Adrenal gland (tissue), 12 donors: ENCODE results near the gene NCKAP5. TPM values are rescaled to one million over a fixed set of nuclear protein-coding genes. Genes with fewer than 3 reads are reported as not detected.
"Not testable (repeated sequence)": the region's sequence is repeated elsewhere in the genome, so short reads cannot be mapped to it uniquely, and the experiment has no call there.

ENCODE experiments used
- DNase-seq, 7 donors: peaks; one replicate each; pipeline ENCODE4 v3.0.0-alpha.2; 2019 to 2020
- H3K27ac ChIP-seq, 5 donors: fragments of 200-600 bp; sonication (generic) in 4 of 5; 1 replicate in 3 of 5; 2 replicates in 2 of 5; pipeline versions ENCODE4 v1.5.1 to v1.8.0; 2016 to 2020; ENCODE audit warnings: mild to moderate bottlenecking in 1 of 5
- H3K27me3 ChIP-seq: fragments of 200-600 bp; 2 replicates; pipeline ENCODE4 v1.8.0; 2021
- H3K36me3 ChIP-seq, 2 donors: fragments of 200-600 bp; replicated peaks in 1 of 2; 1 replicate in 1 of 2; 2 replicates in 1 of 2; pipeline versions ENCODE4 v1.5.1 to v1.8.0; 2018 to 2022
- H3K4me1 ChIP-seq, 2 donors: fragments of 200-600 bp; replicated peaks in 1 of 2; 1 replicate in 1 of 2; 2 replicates in 1 of 2; pipeline versions ENCODE4 v1.5.1 to v1.8.0; 2018 to 2021
- H3K4me3 ChIP-seq, 4 donors: fragments of 200-600 bp; sonication (generic) in 3 of 4; one replicate each; pipeline ENCODE4 v1.5.1; 2016 to 2018
- H3K9me3 ChIP-seq, 3 donors: fragments of 200-600 bp; sonication (generic) in 1 of 3; replicated peaks in 1 of 3; 1 replicate in 2 of 3; 2 replicates in 1 of 3; pipeline versions ENCODE4 v1.5.1 to v1.8.0; 2016 to 2021
- POLR2A ChIP-seq, 2 donors: fragments of 450-650 bp; IDR thresholded peaks; one replicate each; pipeline ENCODE4 v1.6.1; 2017; ENCODE audit warnings: antibody characterized with exemption in 2 of 2, mild to moderate bottlenecking in 2 of 2, moderate library complexity in 1 of 2
- WGBS, 4 donors: extraction: QIAGEN DNeasy Blood & Tissue Kit in 2 of 4; methylation state at CpG; one replicate each; pipeline versions ENCODE4 v1.1.5 to v1.1.7; 2013 to 2017; 5-methylcytosine and 5-hydroxymethylcytosine counted together
- intact Hi-C, 2 donors: fragments of 100-400 bp; cut with DNase I; formaldehyde crosslinking; loops; one replicate each; pipeline versions ENCODE4 v1.14.1 to v1.15.0; 2022 to 2023
- polyA plus RNA-seq, 3 donors: library from polyadenylated mRNA; stranded (reverse); fragments of 200-250 nt in 2 of 3; fragments of 350-450 nt in 1 of 3; fragmentation: Illumina TruSeq in 1 of 3; extraction: RNeasy Lipid Tissue Mini Kit (QIAGEN cat#74804) in 1 of 3; gene quantifications; one replicate each; pipeline ENCODE4 v1.2.3, GENCODE V29; 2013 to 2014
- total RNA-seq, 9 donors: library from RNA; depleted of rRNA in 4 of 9; stranded (reverse); fragments of >200 nt in 4 of 9; fragments of 120-200 nt in 1 of 9; fragmentation: NEBNext Ultra II Directional in 1 of 9; extraction: Animal tissue kit (Norgen Biotek cat#: 25700) in 1 of 9; gene quantifications; one replicate each; pipeline versions ENCODE4 v1.1.0 to v1.2.4, GENCODE V29; 2013 to 2023
- TF ChIP-seq, protein P1 (sequence below), 6 experiments: fragments of 450-650 bp in 4 of 6; fragments of 200-600 bp in 2 of 6; sonication (generic) in 1 of 6; IDR thresholded peaks; 1 replicate in 5 of 6; 2 replicates in 1 of 6; pipeline versions ENCODE4 v1.5.1 to v1.8.0; 2016 to 2021; ENCODE audit warnings: antibody characterized with exemption in 6 of 6, mild to moderate bottlenecking in 2 of 6, moderate library complexity in 1 of 6
- donor health status: healthy with polysubstance abuse.
- donor health status: Bipolar disorder and iron deficiency.
- donor health status: DM: yes; HTN: yes; CAD: no.
- donor health status: DM: no; HTN: no; CAD: no.
- donor health status: DM: no; HTN: no; CAD: no.
- donor health status: DM: yes; HTN: yes; CAD: no.

Gene NCKAP5
- total and polyA plus RNA-seq, 12 donors, result 0.06 to 3.1 (median 1.1) TPM

DNA sequence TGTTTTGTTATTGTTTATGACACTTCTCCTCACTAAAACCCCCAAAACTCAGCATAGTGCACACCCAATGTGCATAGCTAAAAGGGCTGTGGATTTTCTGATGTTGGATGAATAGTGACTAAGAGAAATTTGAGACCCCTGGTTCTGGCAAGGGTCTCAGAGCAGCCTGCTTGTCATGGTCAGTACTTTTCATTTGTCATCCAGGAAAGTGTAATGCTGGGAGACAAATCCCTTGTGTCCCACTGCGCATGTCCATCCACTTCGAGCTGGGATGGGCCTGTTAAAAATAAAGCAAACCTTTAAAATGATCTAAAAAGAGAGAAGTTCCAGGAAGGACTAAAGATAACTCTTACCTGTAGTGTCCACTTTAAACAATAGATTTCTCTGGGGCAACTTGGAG is 851.3 kb downstream of the NCKAP5 start:
- WGBS, 4 donors, result 73 to 87% (median 78%) methylated on average over 2 of the region's 2 CpGs
- Histone ChIP-seq H3K4me1 (no peaks in the 10 kb centered on the region), H3K27me3 (no peaks in the 10 kb centered on the region), H3K9me3 (no peaks in the 10 kb centered on the region), H3K27ac (no peak overlapping the region), H3K4me3 (no peak overlapping the region), H3K36me3 (no peaks in the 10 kb centered on the region)
- TF ChIP-seq, protein P1, sequence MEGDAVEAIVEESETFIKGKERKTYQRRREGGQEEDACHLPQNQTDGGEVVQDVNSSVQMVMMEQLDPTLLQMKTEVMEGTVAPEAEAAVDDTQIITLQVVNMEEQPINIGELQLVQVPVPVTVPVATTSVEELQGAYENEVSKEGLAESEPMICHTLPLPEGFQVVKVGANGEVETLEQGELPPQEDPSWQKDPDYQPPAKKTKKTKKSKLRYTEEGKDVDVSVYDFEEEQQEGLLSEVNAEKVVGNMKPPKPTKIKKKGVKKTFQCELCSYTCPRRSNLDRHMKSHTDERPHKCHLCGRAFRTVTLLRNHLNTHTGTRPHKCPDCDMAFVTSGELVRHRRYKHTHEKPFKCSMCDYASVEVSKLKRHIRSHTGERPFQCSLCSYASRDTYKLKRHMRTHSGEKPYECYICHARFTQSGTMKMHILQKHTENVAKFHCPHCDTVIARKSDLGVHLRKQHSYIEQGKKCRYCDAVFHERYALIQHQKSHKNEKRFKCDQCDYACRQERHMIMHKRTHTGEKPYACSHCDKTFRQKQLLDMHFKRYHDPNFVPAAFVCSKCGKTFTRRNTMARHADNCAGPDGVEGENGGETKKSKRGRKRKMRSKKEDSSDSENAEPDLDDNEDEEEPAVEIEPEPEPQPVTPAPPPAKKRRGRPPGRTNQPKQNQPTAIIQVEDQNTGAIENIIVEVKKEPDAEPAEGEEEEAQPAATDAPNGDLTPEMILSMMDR (IDR thresholded peaks at IDR 0.05), result no peak
- no peak for TF ChIP-seq POLR2A (IDR thresholded peaks at IDR 0.05)
- DNase-seq, result no peak
- intact Hi-C loops, result no loop called here

GRCh38 chr2:132715386-132716351 is 852.6 kb downstream of the NCKAP5 start:
- H3K4me3 ChIP-seq, result no peak overlapping the region
- intact Hi-C loops, result no loop called here
- TF ChIP-seq POLR2A (IDR thresholded peaks at IDR 0.05), result no peak
- TF ChIP-seq, protein P1 (IDR thresholded peaks at IDR 0.05), result no peak
- H3K4me1 ChIP-seq, result no peaks in the 10 kb centered on the region
- no peak overlapping the region for H3K27ac ChIP-seq
- no peaks in the 10 kb centered on the region for H3K9me3 ChIP-seq
- H3K27me3 ChIP-seq, result no peaks in the 10 kb centered on the region
- WGBS, 4 donors, result 68 to 72% (median 70%) methylated on average over 7 of the region's 7 CpGs
- H3K36me3 ChIP-seq, result no peaks in the 10 kb centered on the region
- no peak for DNase-seq

DNA sequence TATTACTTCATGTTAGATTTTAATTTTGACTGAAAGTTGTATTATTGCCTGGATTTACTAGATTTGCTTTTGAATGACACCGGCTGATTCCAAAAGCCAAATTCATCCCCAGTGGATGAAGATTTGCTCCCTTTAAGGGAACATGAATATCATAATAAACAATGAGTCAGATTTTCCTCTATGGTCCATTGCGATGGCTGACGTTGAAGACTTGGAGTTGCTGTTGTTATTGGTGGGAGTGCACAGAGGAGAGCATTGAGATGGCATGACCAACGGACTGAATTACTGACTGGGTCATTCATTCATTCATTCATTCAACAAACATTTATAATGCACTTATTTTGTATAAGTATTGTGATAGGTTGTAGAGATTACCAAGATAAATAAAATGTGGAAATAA is 864.9 kb downstream of the NCKAP5 start:
- intact Hi-C loops, result no loop called here
- WGBS, 4 donors, result 68 to 72% (median 69%) methylated on average over 4 of the region's 4 CpGs
- DNase-seq, result no peak

DNA sequence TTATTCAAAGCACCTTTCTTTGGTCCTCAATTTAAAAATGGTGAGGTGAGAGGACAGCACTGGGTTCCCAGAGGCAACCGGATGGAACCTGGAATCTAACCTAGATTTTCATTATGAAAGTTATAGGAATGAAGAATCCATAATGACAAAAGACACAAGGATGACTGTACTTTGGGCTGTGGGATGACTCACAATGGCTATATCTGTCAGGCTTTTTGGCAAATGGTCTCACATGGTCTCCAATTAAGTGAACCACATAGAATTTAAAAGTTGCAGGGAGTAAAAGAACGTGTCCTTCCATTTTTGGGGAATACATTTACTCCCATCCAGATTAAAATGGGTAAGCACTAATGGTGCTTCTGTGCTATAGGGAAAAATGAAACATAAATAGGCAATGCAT is 866.5 kb downstream of the NCKAP5 start:
- 70 to 79% (median 73%) methylated on average over 2 of the region's 2 CpGs for WGBS, 4 donors
- Histone ChIP-seq H3K27ac (no peak overlapping the region), H3K4me1 (no peaks in the 10 kb centered on the region), H3K4me3 (no peak overlapping the region), H3K36me3 (no peaks in the 10 kb centered on the region), H3K9me3 (no peaks in the 10 kb centered on the region), H3K27me3 (no peaks in the 10 kb centered on the region)
- DNase-seq, result no peak
- TF ChIP-seq, protein P1 (IDR thresholded peaks at IDR 0.05), result no peak
- TF ChIP-seq POLR2A (IDR thresholded peaks at IDR 0.05), result no peak
- intact Hi-C loops, result no loop called here

More for the DNA sequence above, 864.9 kb downstream of the NCKAP5 start:
- Histone ChIP-seq H3K27me3 (no peaks in the 10 kb centered on the region), H3K9me3 (no peaks in the 10 kb centered on the region), H3K4me1 (no peaks in the 10 kb centered on the region), H3K4me3 (no peak overlapping the region), H3K36me3 (no peaks in the 10 kb centered on the region), H3K27ac (no peak overlapping the region)
- TF ChIP-seq, protein P1 (IDR thresholded peaks at IDR 0.05), result no peak
- TF ChIP-seq POLR2A (IDR thresholded peaks at IDR 0.05), result no peak

DNA sequence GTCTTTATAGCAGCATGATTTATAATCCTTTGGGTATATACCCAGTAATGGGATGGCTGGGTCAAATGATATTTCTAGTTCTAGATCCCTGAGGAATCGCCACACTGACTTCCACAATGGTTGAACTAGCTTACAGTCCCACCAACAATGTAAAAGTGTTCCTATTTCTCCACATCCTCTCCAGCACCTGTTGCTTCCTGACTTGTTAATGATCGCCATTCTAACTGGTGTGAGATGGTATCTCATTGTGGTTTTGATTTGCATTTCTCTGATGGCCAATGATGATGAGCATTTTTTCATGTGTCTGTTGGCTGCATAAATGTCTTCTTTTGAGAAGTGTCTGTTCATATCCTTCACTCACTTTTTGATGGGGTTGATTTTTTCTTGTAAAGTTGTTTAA is 868.5 kb downstream of the NCKAP5 start:
- WGBS, 4 donors, result 88 to 100% (median 93%) methylated on average over 1 to 2 of the region's 2 CpGs
- H3K27me3 ChIP-seq, intact Hi-C loops, H3K36me3 ChIP-seq, H3K9me3 ChIP-seq, DNase-seq, H3K27ac ChIP-seq, H3K4me3 ChIP-seq, H3K4me1 ChIP-seq: not testable (repeated sequence)

GRCh38 chr2:132698347-132698746 is 869.9 kb downstream of the NCKAP5 start:
- H3K27ac ChIP-seq, DNase-seq, H3K4me3 ChIP-seq, H3K9me3 ChIP-seq, H3K4me1 ChIP-seq, H3K36me3 ChIP-seq, H3K27me3 ChIP-seq, intact Hi-C loops: not testable (repeated sequence)
- 70 to 76% (median 75%) methylated on average over 3 of the region's 3 CpGs for WGBS, 4 donors
